IPS DF 4.7 (cell line): ENCODE results near the gene ABCA4.

Experiments
- DNase-seq: peaks from one replicate; pipeline ENCODE4 v3.0.0-alpha.2; 2013; ENCODE audit warnings: low spot score; ENCODE audit errors: extremely low read depth

The ABCA4 gene

GRCh38 chr1:94055459-94056122, 65.4 kb downstream of the ABCA4 start:
- no peak for DNase-seq

GRCh38 chr1:94050675-94051074, 70.3 kb downstream of the ABCA4 start:
- DNase-seq = no peak

- DNase-seq = no peak
Observed at GRCh38 chr1:94050254-94050653, 70.7 kb downstream of the ABCA4 start.

GRCh38 chr1:94049791-94050190, 71.2 kb downstream of the ABCA4 start:
- DNase-seq = no peak

GRCh38 chr1:94048413-94049164, 72.4 kb downstream of the ABCA4 start:
- DNase-seq = no peak

GRCh38 chr1:94047949-94048348, 73.0 kb downstream of the ABCA4 start:
- DNase-seq = no peak

GRCh38 chr1:94045465-94046056, 75.4 kb downstream of the ABCA4 start:
- DNase-seq = peak; percentile 88

- DNase-seq = no peak
Observed at GRCh38 chr1:94044891-94045290, 76.1 kb downstream of the ABCA4 start.

- no peak for DNase-seq
Observed at GRCh38 chr1:94044290-94044790, 76.6 kb downstream of the ABCA4 start.

- DNase-seq = no peak
Observed at GRCh38 chr1:94043738-94044289, 77.1 kb downstream of the ABCA4 start.

- no peak for DNase-seq
Observed at GRCh38 chr1:94042388-94042787, 78.6 kb downstream of the ABCA4 start.

GRCh38 chr1:94039871-94040569, 80.9 kb downstream of the ABCA4 start:
- no peak for DNase-seq

GRCh38 chr1:94039514-94039870, 81.5 kb downstream of the ABCA4 start:
- no peak for DNase-seq

- no peak for DNase-seq
Observed at GRCh38 chr1:94038511-94038910, 82.4 kb downstream of the ABCA4 start.

- DNase-seq = no peak
Observed at GRCh38 chr1:94037392-94038229, 83.3 kb downstream of the ABCA4 start.

- no peak for DNase-seq
Observed at GRCh38 chr1:94036730-94037129, 84.2 kb downstream of the ABCA4 start.

- no peak for DNase-seq
Observed at GRCh38 chr1:94033849-94034248, 87.1 kb downstream of the ABCA4 start.

- DNase-seq = no peak
Observed at GRCh38 chr1:94032637-94033036, 88.3 kb downstream of the ABCA4 start.

GRCh38 chr1:94031591-94031990, 89.4 kb downstream of the ABCA4 start:
- no peak for DNase-seq

GRCh38 chr1:94031154-94031553, 89.8 kb downstream of the ABCA4 start:
- DNase-seq = no peak
